HepG2 (cell line): Measurements from ENCODE around the gene CREBBP. TPM values are rescaled to one million over a fixed set of nuclear protein-coding genes. Genes with fewer than 3 reads are reported as not detected.

Experiments
- ARHGAP35 ChIP-seq: sonication (generic); formaldehyde crosslinking; IDR thresholded peaks from 2 replicates; pipeline ENCODE4 v1.9.0; 2022; ENCODE audit warnings: mild to moderate bottlenecking, inconsistent platforms, moderate library complexity, missing genetic modification reagents, borderline replicate concordance
- FOXM1 ChIP-seq: sonication (generic); formaldehyde crosslinking; IDR thresholded peaks from 2 replicates; pipeline ENCODE4 v1.5.0; 2020; ENCODE audit warnings: missing genetic modification reagents
- HIVEP1 ChIP-seq: sonication (generic); formaldehyde crosslinking; IDR thresholded peaks from 2 replicates; pipeline ENCODE4 v1.4.0; 2020; ENCODE audit warnings: mild to moderate bottlenecking, missing genetic modification reagents
- HNRNPL ChIP-seq: fragments of 200-400 bp; formaldehyde crosslinking; IDR thresholded peaks from 2 replicates; pipeline ENCODE4 v1.6.1; 2017; ENCODE audit warnings: mild to moderate bottlenecking, low read depth, low read length
- ISX ChIP-seq: sonication (generic); formaldehyde crosslinking; conservative IDR thresholded peaks from 2 replicates; pipeline ENCODE4 v1.5.0; 2020; ENCODE audit warnings: missing genetic modification reagents
- NFE2L1 ChIP-seq: sonication (generic); formaldehyde crosslinking; IDR thresholded peaks from 2 replicates; pipeline ENCODE4 v1.4.0; 2020; ENCODE audit warnings: missing genetic modification reagents, mild to moderate bottlenecking, borderline replicate concordance
- NR2F1 ChIP-seq, 2 experiments: fragments of 450-650 bp in 1 of 2; formaldehyde crosslinking in 1 of 2; IDR thresholded peaks; 2 replicates each; pipeline versions ENCODE4 v1.5.0 to v1.6.1; 2016 to 2020; ENCODE audit warnings: mild to moderate bottlenecking in 1 of 2, missing compliant biosample characterization in 1 of 2, missing genetic modification reagents in 1 of 2, moderate library complexity in 1 of 2
- PITX1 ChIP-seq: sonication (generic); formaldehyde crosslinking; IDR thresholded peaks from 2 replicates; pipeline ENCODE4 v1.5.1; 2020; ENCODE audit warnings: mild to moderate bottlenecking, missing genetic modification reagents
- SALL2 ChIP-seq: sonication (generic); formaldehyde crosslinking; IDR thresholded peaks from 2 replicates; pipeline ENCODE4 v1.8.1; 2023; ENCODE audit warnings: mild to moderate bottlenecking, missing genetic modification reagents, inconsistent platforms
- SNAPC2 ChIP-seq: sonication (generic); formaldehyde crosslinking; IDR thresholded peaks from 2 replicates; pipeline ENCODE4 v1.8.1; 2022; ENCODE audit warnings: mild to moderate bottlenecking, missing genetic modification reagents
- TAF1 ChIP-seq: sonication (generic); formaldehyde crosslinking; IDR thresholded peaks from 2 replicates; pipeline ENCODE4 v1.4.0; 2020; ENCODE audit warnings: missing genetic modification reagents
- THAP9 ChIP-seq: sonication (generic); formaldehyde crosslinking; IDR thresholded peaks from 2 replicates; pipeline ENCODE4; 2020; ENCODE audit warnings: missing genetic modification reagents, mild to moderate bottlenecking, borderline replicate concordance
- ZBTB49 ChIP-seq: sonication (generic); formaldehyde crosslinking; IDR thresholded peaks from 2 replicates; pipeline ENCODE4 v1.4.0; 2020; ENCODE audit warnings: missing genetic modification reagents, borderline replicate concordance
- ZNF160 ChIP-seq: sonication (generic); formaldehyde crosslinking; IDR thresholded peaks from 2 replicates; pipeline ENCODE4 v1.8.0; 2022; ENCODE audit warnings: mild to moderate bottlenecking, inconsistent platforms, missing genetic modification reagents
- ZNF24 ChIP-seq: fragments of 450-650 bp; IDR thresholded peaks from 2 replicates; pipeline ENCODE4 v1.6.1; 2017; ENCODE audit warnings: antibody characterized with exemption, mild to moderate bottlenecking
- ZNF256 ChIP-seq: sonication (generic); formaldehyde crosslinking; conservative IDR thresholded peaks from 2 replicates; pipeline ENCODE4 v1.4.0; 2020; ENCODE audit warnings: missing genetic modification reagents
- ZNF468 ChIP-seq: sonication (generic); formaldehyde crosslinking; IDR thresholded peaks from 2 replicates; pipeline ENCODE4 v1.8.0; 2022; ENCODE audit warnings: mild to moderate bottlenecking, moderate library complexity, missing genetic modification reagents
- ZNF7 ChIP-seq: IDR thresholded peaks from 2 replicates; pipeline ENCODE4 v1.6.1; 2016; ENCODE audit warnings: missing biosample characterization, missing genetic modification reagents
- ZNF720 ChIP-seq: sonication (generic); formaldehyde crosslinking; IDR thresholded peaks from 2 replicates; pipeline ENCODE4 v1.4.0; 2020; ENCODE audit warnings: missing genetic modification reagents
- polyA plus RNA-seq, 8 experiments: library from polyadenylated mRNA; depleted of rRNA in 3 of 8; stranded (reverse) in 7 of 8; unstranded in 1 of 8; fragments of >200 nt; fragmentation: Illumina TruSeq in 4 of 8; extraction: Trizol in 4 of 8; gene quantifications; 2 replicates each; pipeline versions ENCODE4 v1.2.1 to v1.2.3, GENCODE V29; 2011 to 2016; ENCODE audit warnings: low read depth in 4 of 8, missing spikeins in 1 of 8, mixed read lengths in 1 of 8; ENCODE audit not compliant: insufficient read depth in 1 of 8
- total RNA-seq, 5 experiments: library from RNA; depleted of rRNA; stranded (reverse); fragments of >200 nt; fragmentation: Illumina TruSeq; extraction: Trizol; gene quantifications; 2 replicates each; pipeline ENCODE4 v1.2.3, GENCODE V29; 2016; ENCODE audit warnings: low read depth in 1 of 5
- TF ChIP-seq, protein P1 (sequence below): sonication (generic); formaldehyde crosslinking; IDR thresholded peaks from 2 replicates; pipeline ENCODE4 v1.5.0; 2020; ENCODE audit warnings: missing genetic modification reagents
- TF ChIP-seq, protein P2 (sequence below): sonication (generic); formaldehyde crosslinking; IDR thresholded peaks from 2 replicates; pipeline ENCODE4 v1.9.0; 2021; ENCODE audit warnings: missing genetic modification reagents, borderline replicate concordance

The CREBBP gene
- total and polyA plus RNA-seq, 2 of the 13 experiments (the other 11 are each of a cell fraction or from before 2014, with no cell fraction given) = 5.3 to 10.4 TPM

DNA sequence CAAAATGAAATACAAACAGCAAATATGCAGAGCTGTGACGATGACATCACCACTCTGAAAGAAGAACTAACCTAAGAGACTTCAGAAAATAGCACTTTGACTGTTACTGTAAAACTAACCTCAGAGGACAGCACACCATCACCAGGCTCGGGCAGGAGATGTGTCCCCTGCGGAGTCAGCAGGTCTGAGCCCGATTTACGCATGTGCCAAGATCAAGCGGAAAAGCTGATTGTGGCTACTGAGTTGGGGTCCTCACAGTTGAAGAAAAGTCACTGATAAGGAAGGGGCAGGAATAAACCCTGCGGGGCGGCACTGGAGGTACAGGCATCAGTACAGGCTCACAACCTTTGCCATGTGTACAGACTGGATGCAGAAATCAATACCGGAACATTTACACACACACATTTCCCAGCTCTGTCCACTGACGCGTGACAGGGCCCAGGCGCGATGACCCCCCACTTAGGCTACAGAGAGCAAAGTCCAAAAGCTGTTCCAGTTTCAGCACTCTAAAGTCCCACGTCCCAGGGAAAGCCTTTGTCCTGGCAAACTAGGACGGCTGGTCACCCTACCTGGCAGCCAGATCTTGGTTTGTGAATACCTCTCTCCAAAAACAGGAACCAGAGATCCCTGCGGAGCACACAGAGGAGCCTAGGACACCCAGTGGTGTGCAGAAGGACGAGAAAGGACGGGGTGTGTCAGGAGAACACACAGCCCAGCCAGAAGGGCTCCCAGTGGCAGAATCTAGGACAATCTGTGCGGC, 184.7 kb downstream of the CREBBP start (continued):
- peak; percentile 50 to 51 for TF ChIP-seq NR2F1 (CRISPR knock-in tag; IDR thresholded peaks at IDR 0.05)
- no peak for TF ChIP-seq HNRNPL
- peak; percentile 87; the same call in 1 of the 2 replicates for TF ChIP-seq SALL2 (CRISPR knock-in tag)
- no peak for TF ChIP-seq ZNF468 (CRISPR knock-in tag)
- no peak for TF ChIP-seq FOXM1 (CRISPR knock-in tag)
- peak; percentile 77; the same call in 1 of the 2 replicates for TF ChIP-seq ZNF160 (CRISPR knock-in tag)
- TF ChIP-seq, protein P1, sequence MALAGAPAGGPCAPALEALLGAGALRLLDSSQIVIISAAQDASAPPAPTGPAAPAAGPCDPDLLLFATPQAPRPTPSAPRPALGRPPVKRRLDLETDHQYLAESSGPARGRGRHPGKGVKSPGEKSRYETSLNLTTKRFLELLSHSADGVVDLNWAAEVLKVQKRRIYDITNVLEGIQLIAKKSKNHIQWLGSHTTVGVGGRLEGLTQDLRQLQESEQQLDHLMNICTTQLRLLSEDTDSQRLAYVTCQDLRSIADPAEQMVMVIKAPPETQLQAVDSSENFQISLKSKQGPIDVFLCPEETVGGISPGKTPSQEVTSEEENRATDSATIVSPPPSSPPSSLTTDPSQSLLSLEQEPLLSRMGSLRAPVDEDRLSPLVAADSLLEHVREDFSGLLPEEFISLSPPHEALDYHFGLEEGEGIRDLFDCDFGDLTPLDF (CRISPR knock-in tag) = peak; percentile 45; the same call in 1 of the 2 replicates
- TF ChIP-seq ARHGAP35 (CRISPR knock-in tag) = peak; percentile 86; the same call in 1 of the 2 replicates
- TF ChIP-seq ZNF256 (CRISPR knock-in tag) = no peak
- TF ChIP-seq ZNF24 = no peak
- TF ChIP-seq ZNF720 = no peak
- no peak for TF ChIP-seq NFE2L1
- TF ChIP-seq PITX1 (CRISPR knock-in tag) = peak; percentile 95
- peak; percentile 65 for TF ChIP-seq TAF1 (CRISPR knock-in tag)
- peak; percentile 74 for TF ChIP-seq SNAPC2 (CRISPR knock-in tag)
- no peak for TF ChIP-seq ISX (CRISPR knock-in tag)
- TF ChIP-seq ZBTB49 (CRISPR knock-in tag) = no peak
- no peak for TF ChIP-seq THAP9 (CRISPR knock-in tag)
- peak; percentile 85; the same call in 1 of the 2 replicates for TF ChIP-seq HIVEP1 (CRISPR knock-in tag)
- TF ChIP-seq ZNF7 (CRISPR knock-in tag) = 0 out of 2 replicates have a peak, but pooled peaks have one; percentile 34
- TF ChIP-seq, protein P2, sequence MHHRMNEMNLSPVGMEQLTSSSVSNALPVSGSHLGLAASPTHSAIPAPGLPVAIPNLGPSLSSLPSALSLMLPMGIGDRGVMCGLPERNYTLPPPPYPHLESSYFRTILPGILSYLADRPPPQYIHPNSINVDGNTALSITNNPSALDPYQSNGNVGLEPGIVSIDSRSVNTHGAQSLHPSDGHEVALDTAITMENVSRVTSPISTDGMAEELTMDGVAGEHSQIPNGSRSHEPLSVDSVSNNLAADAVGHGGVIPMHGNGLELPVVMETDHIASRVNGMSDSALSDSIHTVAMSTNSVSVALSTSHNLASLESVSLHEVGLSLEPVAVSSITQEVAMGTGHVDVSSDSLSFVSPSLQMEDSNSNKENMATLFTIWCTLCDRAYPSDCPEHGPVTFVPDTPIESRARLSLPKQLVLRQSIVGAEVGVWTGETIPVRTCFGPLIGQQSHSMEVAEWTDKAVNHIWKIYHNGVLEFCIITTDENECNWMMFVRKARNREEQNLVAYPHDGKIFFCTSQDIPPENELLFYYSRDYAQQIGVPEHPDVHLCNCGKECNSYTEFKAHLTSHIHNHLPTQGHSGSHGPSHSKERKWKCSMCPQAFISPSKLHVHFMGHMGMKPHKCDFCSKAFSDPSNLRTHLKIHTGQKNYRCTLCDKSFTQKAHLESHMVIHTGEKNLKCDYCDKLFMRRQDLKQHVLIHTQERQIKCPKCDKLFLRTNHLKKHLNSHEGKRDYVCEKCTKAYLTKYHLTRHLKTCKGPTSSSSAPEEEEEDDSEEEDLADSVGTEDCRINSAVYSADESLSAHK = no peak
